SU-DHL-6 (cell line): Measurements from ENCODE around the gene KLHL36.

Source experiments
- CTCF ChIP-seq: fragments of 200-600 bp; sonication (generic); IDR thresholded peaks from one replicate; pipeline ENCODE4 v1.5.1; 2017; ENCODE audit warnings: antibody characterized with exemption, mild to moderate bottlenecking, low read length, moderate library complexity; ENCODE audit not compliant: insufficient read depth, poor library complexity, severe bottlenecking
- EZH2phosphoT487 ChIP-seq: fragments of 200-600 bp; sonication (generic), shearing (Covaris generic); conservative IDR thresholded peaks from 2 replicates; pipeline ENCODE4 v1.6.1; 2018; ENCODE audit warnings: mild to moderate bottlenecking, antibody characterized with exemption, low read length, moderate library complexity, mixed read lengths

GRCh38 chr16:84607694-84608093 lies 40.6 kb upstream of the KLHL36 start:
- TF ChIP-seq CTCF (no peak), EZH2phosphoT487 (no peak)
